Activated T-helper 1 cell treated with anti-CD3 and anti-CD28 coated beads, Interleukin-12 subunit alpha, Interleukin-12 subunit beta, Interleukin-2, Interleukin-4 antibody, amounts not matched to agents 30 ng/mL and 10 ng/mL and 1 ng/mL, durations not matched to agents 14 hours and 24 hours and 36 hours (primary cell): ENCODE data around the gene LCN12. TPM values are rescaled to one million over a fixed set of nuclear protein-coding genes. Genes with fewer than 3 reads are reported as not detected.
A peak's percentile ranks its signal among the peaks of the same experiment; 100 is the strongest.

Source experiments
- DNase-seq: peaks from one replicate; pipeline ENCODE4 v3.0.0; 2021; ENCODE audit warnings: low spot score
- H3K27ac Mint-ChIP-seq: one replicate; pipeline ENCODE4 v1.8.0; 2021; ENCODE audit warnings: mild to moderate bottlenecking, mixed read lengths
- H3K27me3 Mint-ChIP-seq: one replicate; pipeline ENCODE4 v1.8.0; 2022; ENCODE audit warnings: mild to moderate bottlenecking, moderate library complexity, mixed read lengths; ENCODE audit not compliant: insufficient read depth
- H3K36me3 Mint-ChIP-seq: one replicate; pipeline ENCODE4 v1.8.0; 2021; ENCODE audit warnings: low read depth, mixed read lengths
- H3K4me1 Mint-ChIP-seq: one replicate; pipeline ENCODE4 v1.8.0; 2021; ENCODE audit warnings: low read depth, mixed read lengths
- H3K4me3 Mint-ChIP-seq: one replicate; pipeline ENCODE4 v1.8.0; 2021; ENCODE audit warnings: mild to moderate bottlenecking, moderate library complexity, mixed read lengths
- H3K9me3 Mint-ChIP-seq: one replicate; pipeline ENCODE4 v1.8.0; 2021; ENCODE audit warnings: mixed read lengths
- intact Hi-C: fragments of 100-400 bp; cut with micrococcal nuclease; formaldehyde crosslinking; loops from one replicate; pipeline ENCODE4 v1.15.1; 2024
- total RNA-seq: library from RNA; stranded (reverse); gene quantifications from 2 replicates; pipeline ENCODE4 v1.2.3, GENCODE V29; 2022

LCN12 gene
- total RNA-seq, 1 donor from 2014 or later = 1.9 TPM

GRCh38 chr9:136969774-136970173, 17.7 kb downstream of the LCN12 start:
- no peak for DNase-seq
- Mint-ChIP-seq H3K27me3 (peaks cover 5% of the 10 kb centered on the region), H3K27ac (no peak overlapping the region), H3K4me1 (peaks cover 12% of the 10 kb centered on the region), H3K9me3 (no peaks in the 10 kb centered on the region), H3K4me3 (no peak overlapping the region), H3K36me3 (no peaks in the 10 kb centered on the region)
- intact Hi-C loops = no loop called here

- Mint-ChIP-seq H3K36me3 (no peaks in the 10 kb centered on the region), H3K27ac (no peak overlapping the region), H3K4me1 (peaks cover 14% of the 10 kb centered on the region), H3K4me3 (no peak overlapping the region), H3K9me3 (no peaks in the 10 kb centered on the region), H3K27me3 (peaks cover 10% of the 10 kb centered on the region)
- intact Hi-C loops = no loop called here
- DNase-seq = no peak
These were observed 18.3 kb downstream of the LCN12 start for GRCh38 chr9:136970361-136970760.

DNA sequence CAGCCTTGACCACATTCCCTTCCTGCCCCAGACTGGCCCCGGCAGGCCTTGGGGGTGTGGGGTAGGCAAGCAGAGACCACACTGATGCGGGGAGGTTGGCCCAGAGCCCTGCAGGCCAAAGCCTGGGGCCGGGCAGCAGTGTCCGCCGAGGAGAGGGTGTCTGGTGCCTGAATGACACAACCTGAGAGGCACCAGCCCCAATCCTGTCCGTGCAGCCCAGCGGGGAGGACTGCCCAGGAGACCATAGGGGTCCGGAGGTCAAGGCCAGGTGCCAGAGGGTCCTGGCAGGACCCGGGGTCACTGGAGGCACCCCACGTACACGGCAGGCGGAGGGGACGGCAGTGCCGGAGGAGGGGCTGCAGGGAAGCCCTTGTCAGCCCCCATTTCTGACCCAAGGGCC, 19.7 kb downstream of the LCN12 start:
- Mint-ChIP-seq H3K9me3 (no peaks in the 10 kb centered on the region), H3K27ac (no peak overlapping the region), H3K27me3 (peaks cover 15% of the 10 kb centered on the region), H3K4me3 (no peak overlapping the region), H3K36me3 (no peaks in the 10 kb centered on the region), H3K4me1 (peaks cover 6% of the 10 kb centered on the region)
- intact Hi-C loops = no loop called here
- DNase-seq = no peak

GRCh38 chr9:136972335-136972734, 20.3 kb downstream of the LCN12 start:
- H3K36me3 Mint-ChIP-seq = no peaks in the 10 kb centered on the region
- peaks cover 10% of the 10 kb centered on the region for H3K27me3 Mint-ChIP-seq
- H3K27ac Mint-ChIP-seq = no peak overlapping the region
- DNase-seq = no peak
- no peaks in the 10 kb centered on the region for H3K9me3 Mint-ChIP-seq
- H3K4me3 Mint-ChIP-seq = no peak overlapping the region
- intact Hi-C loops = no loop called here
- peaks cover 6% of the 10 kb centered on the region for H3K4me1 Mint-ChIP-seq

- no peaks in the 10 kb centered on the region for H3K36me3 Mint-ChIP-seq
- H3K4me1 Mint-ChIP-seq = peaks cover 6% of the 10 kb centered on the region
- no peak for DNase-seq
- H3K27me3 Mint-ChIP-seq = peaks cover 9% of the 10 kb centered on the region
- no peak overlapping the region for H3K4me3 Mint-ChIP-seq
- H3K9me3 Mint-ChIP-seq = no peaks in the 10 kb centered on the region
- intact Hi-C loops = no loop called here
- no peak overlapping the region for H3K27ac Mint-ChIP-seq
These were observed 20.7 kb downstream of the LCN12 start for GRCh38 chr9:136972743-136973142.

DNA sequence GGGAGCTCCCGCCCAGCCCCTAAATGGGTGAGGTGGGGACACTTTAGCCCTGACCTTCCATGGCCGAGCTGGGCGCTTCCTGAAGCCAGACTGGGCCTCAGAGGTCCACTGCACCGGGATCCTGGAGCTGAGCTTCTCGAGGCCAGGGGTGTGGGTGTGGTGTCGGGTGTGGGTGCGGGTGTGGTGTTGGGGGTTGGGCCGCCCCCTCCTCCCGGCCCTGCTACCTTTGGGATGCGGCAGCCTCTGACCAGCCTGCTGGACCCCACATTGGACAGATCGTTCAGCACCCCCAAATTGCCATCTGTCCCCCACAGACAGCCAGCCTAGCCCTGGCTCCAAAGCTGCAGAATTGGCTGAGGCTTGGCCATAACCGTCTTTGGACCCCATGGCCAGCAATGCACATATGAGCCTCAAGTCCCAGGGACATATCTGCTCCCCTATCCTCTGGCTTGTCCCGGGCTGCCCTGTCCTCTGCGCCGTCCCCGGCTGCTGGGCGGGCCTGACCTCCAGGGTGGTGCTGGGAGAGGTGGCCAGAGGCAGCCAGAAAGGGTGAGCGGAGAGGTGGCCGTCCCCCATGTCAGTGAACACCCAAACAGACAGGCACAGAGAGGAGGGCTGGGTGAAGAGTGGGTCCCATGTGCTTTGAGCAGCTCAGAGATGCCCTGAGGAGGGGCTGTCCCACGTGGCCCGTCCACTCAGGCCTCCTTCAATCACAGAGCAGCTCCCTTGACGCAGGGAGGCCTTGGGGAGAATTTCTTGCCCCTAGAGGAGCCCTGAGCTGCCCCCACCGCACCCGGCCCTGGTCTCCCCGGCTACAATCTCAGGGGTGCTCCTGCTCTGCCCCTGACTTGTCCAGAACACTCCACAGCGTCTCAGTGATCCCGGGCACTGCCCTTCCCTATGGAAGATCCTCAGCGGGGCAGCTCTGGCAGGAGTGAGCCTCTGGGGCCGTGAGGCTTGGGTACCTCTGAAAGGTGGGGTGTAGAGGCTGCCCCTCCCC, 21.8 kb downstream of the LCN12 start:
- intact Hi-C loops = no loop called here

GRCh38 chr9:136974817-136975535, 22.9 kb downstream of the LCN12 start:
- intact Hi-C loops = no loop called here
- no peak for DNase-seq
- Mint-ChIP-seq H3K9me3 (no peaks in the 10 kb centered on the region), H3K4me3 (no peak overlapping the region), H3K27ac (no peak overlapping the region), H3K4me1 (peaks cover 6% of the 10 kb centered on the region), H3K36me3 (no peaks in the 10 kb centered on the region), H3K27me3 (peaks cover 9% of the 10 kb centered on the region)

More for the DNA sequence above, 21.8 kb downstream of the LCN12 start:
- H3K9me3 Mint-ChIP-seq = no peaks in the 10 kb centered on the region
- peaks cover 9% of the 10 kb centered on the region for H3K27me3 Mint-ChIP-seq
- no peak overlapping the region for H3K4me3 Mint-ChIP-seq
- H3K36me3 Mint-ChIP-seq = no peaks in the 10 kb centered on the region
- H3K4me1 Mint-ChIP-seq = peaks cover 6% of the 10 kb centered on the region
- DNase-seq = no peak
- H3K27ac Mint-ChIP-seq = no peak overlapping the region

- Mint-ChIP-seq H3K4me1 (peaks cover 6% of the 10 kb centered on the region), H3K27ac (no peak overlapping the region), H3K4me3 (no peak overlapping the region), H3K27me3 (peaks cover 9% of the 10 kb centered on the region), H3K9me3 (no peaks in the 10 kb centered on the region), H3K36me3 (no peaks in the 10 kb centered on the region)
- DNase-seq = no peak
- intact Hi-C loops = no loop called here
These were observed 23.6 kb downstream of the LCN12 start for GRCh38 chr9:136975644-136976043.

- intact Hi-C loops = no loop called here
- Mint-ChIP-seq H3K36me3 (no peaks in the 10 kb centered on the region), H3K4me3 (no peak within 1 kb of the TSS), H3K27ac (no peak within 1 kb of the TSS), H3K27me3 (peaks cover 9% of the 10 kb centered on the region), H3K4me1 (peaks cover 6% of the 10 kb centered on the region), H3K9me3 (no peaks in the 10 kb centered on the region)
- no peak for DNase-seq
These were observed 25.1 kb downstream of the LCN12 start, which contains the start of gene PTGDS for GRCh38 chr9:136977223-136977622. Gene PTGDS (plus strand): TSS chr9:136977504. CDS start chr9:136977579, 75 bp downstream.

DNA sequence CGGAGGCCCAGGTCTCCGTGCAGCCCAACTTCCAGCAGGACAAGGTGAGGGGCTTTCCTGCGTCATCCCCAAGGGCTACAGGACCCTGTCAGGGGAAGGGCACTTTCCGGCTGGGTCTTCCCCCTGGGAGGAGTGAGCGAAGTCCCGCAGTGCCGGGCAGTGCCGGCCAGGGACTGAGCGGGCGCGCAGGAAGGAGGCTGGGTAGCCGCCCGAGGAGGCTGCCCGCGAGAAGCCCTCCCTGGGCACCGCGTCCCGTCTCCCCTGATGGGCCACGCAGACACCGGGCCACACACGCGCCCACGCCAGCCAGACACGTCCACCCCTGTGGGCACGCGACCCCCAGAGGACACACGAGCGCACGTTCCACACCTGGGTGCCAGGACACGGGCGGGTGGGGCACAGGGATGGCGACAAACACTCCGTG, 25.6 kb downstream of the LCN12 start:
- Mint-ChIP-seq H3K27ac (no peak overlapping the region), H3K36me3 (no peaks in the 10 kb centered on the region), H3K9me3 (no peaks in the 10 kb centered on the region), H3K27me3 (peaks cover 9% of the 10 kb centered on the region), H3K4me1 (peaks cover 6% of the 10 kb centered on the region), H3K4me3 (no peak overlapping the region)
- intact Hi-C loops = loop anchor here (1.0 to 2.0 kb wide), 5 partner anchors 15 to 173 kb away; partner anchors contain the start of genes FBXW5 and PAXX
- no peak for DNase-seq

GRCh38 chr9:136978073-136978864, 26.2 kb downstream of the LCN12 start:
- H3K9me3 Mint-ChIP-seq = no peaks in the 10 kb centered on the region
- H3K4me3 Mint-ChIP-seq = no peak overlapping the region
- H3K27ac Mint-ChIP-seq = no peak overlapping the region
- peaks cover 9% of the 10 kb centered on the region for H3K27me3 Mint-ChIP-seq
- intact Hi-C loops = loop anchor here (1.0 to 2.0 kb wide), 5 partner anchors 14 to 173 kb away; partner anchors contain the start of genes FBXW5 and PAXX
- peak; percentile 69 for DNase-seq
- peaks cover 6% of the 10 kb centered on the region for H3K4me1 Mint-ChIP-seq
- no peaks in the 10 kb centered on the region for H3K36me3 Mint-ChIP-seq

- Mint-ChIP-seq H3K27me3 (peaks cover 14% of the 10 kb centered on the region), H3K36me3 (no peaks in the 10 kb centered on the region), H3K27ac (no peak overlapping the region), H3K4me1 (peaks cover 6% of the 10 kb centered on the region), H3K4me3 (no peak overlapping the region), H3K9me3 (no peaks in the 10 kb centered on the region)
- intact Hi-C loops = loop anchor here (1.0 to 2.0 kb wide), 5 partner anchors 13 to 172 kb away; partner anchors contain the start of genes FBXW5 and PAXX
- DNase-seq = no peak
These were observed 26.9 kb downstream of the LCN12 start for GRCh38 chr9:136978865-136979544.
